Endothelial cell of umbilical vein (primary cell): Measurements from ENCODE around the gene C19orf44.

ENCODE experiments used
- CTCF ChIP-seq, 2 donors: IDR thresholded peaks; 1 replicate in 1 of 2; 2 replicates in 1 of 2; pipeline ENCODE4 v1.5.1; 2011; ENCODE audit warnings: low read length in 2 of 2, mild to moderate bottlenecking in 2 of 2, moderate library complexity in 2 of 2, control low read depth in 1 of 2, inconsistent platforms in 1 of 2, low read depth in 1 of 2; ENCODE audit not compliant: insufficient read depth in 1 of 2; ENCODE audit errors: extremely low read depth in 1 of 2
- EZH2 ChIP-seq: IDR thresholded peaks from 2 replicates; pipeline ENCODE4 v1.6.1; 2012; ENCODE audit warnings: borderline replicate concordance, low read depth, mild to moderate bottlenecking, moderate library complexity, low read length, inconsistent platforms; ENCODE audit not compliant: severe bottlenecking
- FOS ChIP-seq: IDR thresholded peaks from 2 replicates; pipeline ENCODE4 v1.6.1; 2011; ENCODE audit warnings: mild to moderate bottlenecking, low read length, moderate library complexity, borderline replicate concordance; ENCODE audit not compliant: insufficient read depth
- POLR2A ChIP-seq: IDR thresholded peaks from 2 replicates; pipeline ENCODE4 v1.6.1; 2012; ENCODE audit warnings: low read depth, mild to moderate bottlenecking, control low read depth, low read length
- POLR2AphosphoS5 ChIP-seq: IDR thresholded peaks from 2 replicates; pipeline ENCODE4 v1.6.1; 2012; ENCODE audit warnings: low read depth, mild to moderate bottlenecking, control low read depth, low read length, moderate library complexity; ENCODE audit not compliant: insufficient read depth

- TF ChIP-seq CTCF (IDR thresholded peaks at IDR 0.05; ENCODE audit: extremely low read depth in 1 of 2, insufficient read depth in 1 of 2, low read depth in 1 of 2, low read length in 2 of 2) (no peak), POLR2A (no peak), EZH2 (no peak), FOS (no peak), POLR2AphosphoS5 (no peak)
Measured at GRCh38 chr19:16514383-16515019, 18.3 kb downstream of the C19orf44 start.
